CD14-positive monocyte (primary cell): Measurements from ENCODE around the gene RNF10. TPM values are rescaled to one million over a fixed set of nuclear protein-coding genes. Genes with fewer than 3 reads are reported as not detected.
A peak's percentile ranks its signal among the peaks of the same experiment; 100 is the strongest.

ENCODE experiments used
- DNase-seq, 3 donors: peaks; one replicate each; pipeline ENCODE4 v3.0.0-alpha.2; 2011 to 2022
- H2AFZ ChIP-seq: 2 replicates; pipeline ENCODE4 v1.6.0; 2012; ENCODE audit warnings: mild to moderate bottlenecking, low read depth, low read length, inconsistent platforms; ENCODE audit not compliant: insufficient read depth, poor library complexity, severe bottlenecking
- H3K27ac ChIP-seq, 2 donors: 1 replicate in 1 of 2; 2 replicates in 1 of 2; pipeline ENCODE4 v1.5.1; 2012 to 2013; ENCODE audit warnings: low read length in 2 of 2, control low read depth in 1 of 2, inconsistent platforms in 1 of 2, low read depth in 1 of 2, mild to moderate bottlenecking in 1 of 2
- H3K27me3 ChIP-seq, 2 donors: one replicate each; pipeline versions ENCODE4 v1.6.0 to v1.6.1; 2011 to 2013; ENCODE audit warnings: low read length in 2 of 2; ENCODE audit not compliant: control insufficient read depth in 2 of 2, insufficient read depth in 2 of 2
- H3K36me3 ChIP-seq, 2 donors: replicated peaks in 1 of 2; 1 replicate in 1 of 2; 2 replicates in 1 of 2; pipeline versions ENCODE4 v1.5.1 to v1.6.1; 2012 to 2013; ENCODE audit warnings: low read length in 2 of 2, control low read depth in 1 of 2, inconsistent platforms in 1 of 2, mild to moderate bottlenecking in 1 of 2; ENCODE audit not compliant: insufficient read depth in 2 of 2, control insufficient read depth in 1 of 2
- H3K4me1 ChIP-seq, 2 donors: 1 replicate in 1 of 2; 2 replicates in 1 of 2; pipeline versions ENCODE4 v1.5.1 to v1.6.1; 2012 to 2013; ENCODE audit warnings: low read length in 2 of 2, control low read depth in 1 of 2, inconsistent platforms in 1 of 2, mild to moderate bottlenecking in 1 of 2, moderate library complexity in 1 of 2; ENCODE audit not compliant: insufficient read depth in 2 of 2, control insufficient read depth in 1 of 2
- H3K4me2 ChIP-seq: replicated peaks from 2 replicates; pipeline ENCODE3; 2012; ENCODE audit warnings: low read length, moderate library complexity, mild to moderate bottlenecking; ENCODE audit not compliant: poor library complexity, severe bottlenecking; ENCODE audit errors: extremely low read depth
- H3K4me3 ChIP-seq, 3 experiments: fragments of 200-600 bp in 1 of 3; sonication (generic) in 1 of 3; replicated peaks in 1 of 3; 1 replicate in 2 of 3; 2 replicates in 1 of 3; pipeline ENCODE4 v1.5.1; 2011 to 2013; ENCODE audit warnings: low read length in 3 of 3, mild to moderate bottlenecking in 3 of 3, control low read depth in 2 of 3, low read depth in 2 of 3, inconsistent platforms in 1 of 3, moderate library complexity in 1 of 3
- H3K79me2 ChIP-seq: 2 replicates; pipeline ENCODE4 v1.6.0; 2012; ENCODE audit warnings: mild to moderate bottlenecking, control low read depth, inconsistent platforms, low read length, moderate library complexity; ENCODE audit not compliant: insufficient read depth
- H3K9ac ChIP-seq: 2 replicates; pipeline ENCODE4 v1.6.0; 2017; ENCODE audit warnings: low read length, mild to moderate bottlenecking; ENCODE audit not compliant: insufficient read depth, poor library complexity, severe bottlenecking
- H3K9me3 ChIP-seq, 2 donors: replicated peaks in 1 of 2; 1 replicate in 1 of 2; 2 replicates in 1 of 2; pipeline versions ENCODE4 v1.5.1 to v1.6.1; 2012 to 2013; ENCODE audit warnings: low read length in 2 of 2, control low read depth in 1 of 2; ENCODE audit not compliant: control insufficient read depth in 1 of 2, insufficient read depth in 1 of 2
- H4K20me1 ChIP-seq: 2 replicates; pipeline ENCODE4 v1.6.0; 2012; ENCODE audit warnings: mild to moderate bottlenecking, low read length, control low read depth, moderate library complexity; ENCODE audit not compliant: insufficient read depth
- H3K27ac Mint-ChIP-seq, 7 donors: one replicate each; pipeline ENCODE4 v1.8.0; 2020; ENCODE audit warnings: mild to moderate bottlenecking in 7 of 7, mixed read lengths in 7 of 7, moderate library complexity in 6 of 7, inconsistent platforms in 2 of 7
- H3K27me3 Mint-ChIP-seq, 3 donors: one replicate each; pipeline ENCODE4 v1.8.0; 2021 to 2022; ENCODE audit warnings: low read depth in 3 of 3, mild to moderate bottlenecking in 3 of 3, mixed read lengths in 3 of 3, moderate library complexity in 3 of 3, inconsistent platforms in 1 of 3
- H3K36me3 Mint-ChIP-seq, 2 donors: one replicate each; pipeline ENCODE4 v1.8.0; 2020; ENCODE audit warnings: mixed read lengths in 2 of 2, inconsistent platforms in 1 of 2, mild to moderate bottlenecking in 1 of 2
- H3K4me1 Mint-ChIP-seq: one replicate; pipeline ENCODE4 v1.8.0; 2020; ENCODE audit warnings: mild to moderate bottlenecking, mixed read lengths
- H3K4me3 Mint-ChIP-seq, 2 donors: one replicate each; pipeline ENCODE4 v1.8.0; 2020; ENCODE audit warnings: mild to moderate bottlenecking in 2 of 2, mixed read lengths in 2 of 2, moderate library complexity in 1 of 2
- H3K9me3 Mint-ChIP-seq, 7 donors: one replicate each; pipeline ENCODE4 v1.8.0; 2020 to 2022; ENCODE audit warnings: mixed read lengths in 7 of 7, mild to moderate bottlenecking in 6 of 7, moderate library complexity in 6 of 7, inconsistent platforms in 2 of 7
- CTCF ChIP-seq: fragments of 200-600 bp; IDR thresholded peaks from one replicate; pipeline ENCODE4 v1.8.0; 2022; ENCODE audit warnings: antibody characterized with exemption, mild to moderate bottlenecking
- WGBS: methylation state at CpG from one replicate; pipeline ENCODE4 v1.1.5; 2013; ENCODE audit warnings: missing lambda C conversion rate; ENCODE audit not compliant: insufficient coverage; 5-methylcytosine and 5-hydroxymethylcytosine counted together
- intact Hi-C, 2 donors: fragments of 100-400 bp; cut with micrococcal nuclease; formaldehyde crosslinking; loops; one replicate each; pipeline versions ENCODE4 v1.15.0 to v1.15.1; 2023
- polyA plus RNA-seq, 3 donors: library from polyadenylated mRNA; depleted of rRNA in 1 of 3; unstranded in 2 of 3; stranded (reverse) in 1 of 3; fragments of 300-500 nt in 2 of 3; fragments of >200 nt in 1 of 3; fragmentation: Illumina TruSeq in 2 of 3; gene quantifications; 1 replicate in 2 of 3; 2 replicates in 1 of 3; pipeline ENCODE4 v1.2.3, GENCODE V29; 2012 to 2021

RNF10 gene
- polyA plus RNA-seq, 3 donors = 62.4 to 178 (median 106) TPM

- peaks cover 87 to 100% of the 10 kb centered on the region in 2 donors for H3K36me3 ChIP-seq
- H3K27ac Mint-ChIP-seq = peak overlapping the region in 1 of 7 donors; percentile 4
- H3K9me3 Mint-ChIP-seq = no peaks in the 10 kb centered on the region
- no peak for DNase-seq
- no peak overlapping the region for H3K4me2 ChIP-seq
- no peak overlapping the region for H3K27ac ChIP-seq
- H3K4me3 ChIP-seq = no peak overlapping the region
- WGBS = 84% methylated on average over 4 of the region's 5 CpGs
- H3K27me3 Mint-ChIP-seq = no peaks in the 10 kb centered on the region
- no peak overlapping the region for H3K9ac ChIP-seq
- no peak for TF ChIP-seq CTCF
- no peak overlapping the region for H2AFZ ChIP-seq
- no peaks in the 10 kb centered on the region for H3K4me1 ChIP-seq
- H3K9me3 ChIP-seq = no peaks in the 10 kb centered on the region
- H4K20me1 ChIP-seq = peaks cover 80% of the 10 kb centered on the region
- H3K36me3 Mint-ChIP-seq = peaks cover 84 to 99% of the 10 kb centered on the region in 2 donors
- no peaks in the 10 kb centered on the region for H3K79me2 ChIP-seq
- no peaks in the 10 kb centered on the region for H3K27me3 ChIP-seq
- peaks cover 4% of the 10 kb centered on the region for H3K4me1 Mint-ChIP-seq
- intact Hi-C loops = loop anchor here in 1 of 2 donors (10.0 kb wide), 1 partner anchor 544 kb away; no protein-coding TSS in a partner anchor
- no peak overlapping the region for H3K4me3 Mint-ChIP-seq
Measured at GRCh38 chr12:120571299-120571698, 37.1 kb downstream of the RNF10 start.

- no peak for DNase-seq
- no peaks in the 10 kb centered on the region for H3K79me2 ChIP-seq
- WGBS = 17% methylated on average over 1 of the region's 6 CpGs
- Mint-ChIP-seq H3K36me3 (peaks cover 85 to 99% of the 10 kb centered on the region in 2 donors), H3K27ac (peak overlapping the region in 4 of 7 donors; percentile 24 to 65 (median 52)), H3K27me3 (no peaks in the 10 kb centered on the region), H3K4me1 (peaks cover 4% of the 10 kb centered on the region), H3K9me3 (no peaks in the 10 kb centered on the region), H3K4me3 (no peak overlapping the region)
- H4K20me1 ChIP-seq = peaks cover 81% of the 10 kb centered on the region
- H3K27ac ChIP-seq = peak overlapping the region in 1 of 2 donors; percentile 23
- no peak overlapping the region for H3K9ac ChIP-seq
- no peak overlapping the region for H3K4me2 ChIP-seq
- no peaks in the 10 kb centered on the region for H3K4me1 ChIP-seq
- no peak overlapping the region for H2AFZ ChIP-seq
- peaks cover 94 to 100% of the 10 kb centered on the region in 2 donors for H3K36me3 ChIP-seq
- H3K4me3 ChIP-seq = no peak overlapping the region
- no peak for TF ChIP-seq CTCF
- no peaks in the 10 kb centered on the region for H3K27me3 ChIP-seq
- no peaks in the 10 kb centered on the region for H3K9me3 ChIP-seq
- intact Hi-C loops = loop anchor here in 1 of 2 donors (10.0 kb wide), 1 partner anchor 541 kb away; no protein-coding TSS in a partner anchor
Measured at GRCh38 chr12:120573560-120573959, 39.4 kb downstream of the RNF10 start.
